Measurements from ENCODE around the gene OSBP2. TPM values are rescaled to one million over a fixed set of nuclear protein-coding genes. Genes with fewer than 3 reads are reported as not detected.

The OSBP2 gene
- total RNA-seq (2014; rRNA removed; shearing (Covaris generic); ENCODE audit: low replicate concordance): 2.4 and 9.3 TPM in 2 replicates

GRCh38 chr22:30694640-30695350, at the start of gene OSBP2:
TSS of gene OSBP2 (plus strand) at chr22:30694874. CDS start at chr22:30694910, 36 bp downstream.
- no peaks in the 10 kb centered on the region for H3K27me3 ChIP-seq
- DNase-seq: peak; percentile 27

DNA sequence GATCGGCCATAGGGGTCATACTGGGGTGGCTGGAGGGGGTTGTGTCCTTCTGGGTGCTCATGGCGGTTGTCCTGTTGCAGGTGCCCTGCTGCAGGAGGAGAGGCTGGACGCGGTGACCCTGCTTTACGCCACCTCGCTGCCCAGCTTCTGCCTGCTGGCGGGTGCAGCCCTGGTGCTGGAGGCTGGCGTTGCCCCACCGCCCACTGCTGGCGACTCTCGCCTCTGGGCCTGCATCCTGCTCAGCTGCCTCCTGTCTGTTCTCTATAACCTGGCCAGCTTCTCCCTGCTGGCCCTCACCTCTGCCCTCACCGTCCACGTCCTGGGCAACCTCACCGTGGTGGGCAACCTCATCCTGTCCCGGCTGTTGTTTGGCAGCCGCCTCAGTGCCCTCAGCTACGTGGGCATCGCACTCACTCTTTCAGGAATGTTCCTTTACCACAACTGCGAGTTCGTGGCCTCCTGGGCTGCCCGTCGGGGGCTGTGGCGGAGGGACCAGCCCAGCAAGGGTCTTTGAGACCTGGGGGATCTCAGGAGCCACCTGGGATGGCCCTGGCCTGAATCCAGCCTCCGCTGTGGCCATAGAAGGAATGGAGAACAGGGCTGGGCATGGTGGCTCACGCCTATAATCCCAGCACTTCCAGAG, 48.0 kb upstream of the OSBP2 start:
- no peak overlapping the region for H3K4me3 ChIP-seq
- H3K27me3 ChIP-seq: no peaks in the 10 kb centered on the region
- DNase-seq: no peak
- no peaks in the 10 kb centered on the region for H3K9me3 ChIP-seq
- H3K36me3 ChIP-seq: peaks cover 8% of the 10 kb centered on the region

More at GRCh38 chr22:30694640-30695350, at the start of gene OSBP2:
- Histone ChIP-seq H3K4me3 (peak within 1 kb of the TSS; percentile 69), H3K9me3 (no peaks in the 10 kb centered on the region), H3K36me3 (peaks cover 13% of the 10 kb centered on the region)

DNA sequence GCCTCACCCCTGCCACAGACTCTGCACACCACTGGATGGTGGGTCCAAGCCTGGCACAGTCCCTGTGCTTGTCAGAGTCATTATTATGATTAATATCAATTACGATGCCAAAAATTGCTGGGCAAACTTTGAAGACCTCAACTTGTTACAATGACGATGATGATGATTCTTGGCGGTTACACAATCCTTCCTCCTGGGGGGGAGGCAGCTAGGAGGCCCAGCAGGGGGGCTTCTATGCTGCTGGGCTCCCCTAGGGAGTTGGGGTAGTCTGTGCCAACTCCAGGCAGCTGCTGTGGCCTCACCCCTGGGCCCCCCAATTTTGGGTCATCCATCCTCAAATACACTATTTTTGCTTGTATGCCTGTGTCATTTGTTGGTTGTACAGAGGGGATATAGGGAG, 47.1 kb upstream of the OSBP2 start:
- H3K27me3 ChIP-seq: no peaks in the 10 kb centered on the region
- peak; percentile 71 for DNase-seq
- no peaks in the 10 kb centered on the region for H3K9me3 ChIP-seq
- peaks cover 8% of the 10 kb centered on the region for H3K36me3 ChIP-seq
- no peak overlapping the region for H3K4me3 ChIP-seq

GRCh38 chr22:30648825-30649224, 45.8 kb upstream of the OSBP2 start:
- Histone ChIP-seq H3K4me3 (no peak overlapping the region), H3K36me3 (peaks cover 8% of the 10 kb centered on the region), H3K9me3 (no peaks in the 10 kb centered on the region), H3K27me3 (no peaks in the 10 kb centered on the region)
- no peak for DNase-seq

- peaks cover 8% of the 10 kb centered on the region for H3K36me3 ChIP-seq
- no peaks in the 10 kb centered on the region for H3K27me3 ChIP-seq
- H3K9me3 ChIP-seq: no peaks in the 10 kb centered on the region
- no peak overlapping the region for H3K4me3 ChIP-seq
- DNase-seq: peak; percentile 85
These were observed 45.2 kb upstream of the OSBP2 start for GRCh38 chr22:30649430-30650007.

DNA sequence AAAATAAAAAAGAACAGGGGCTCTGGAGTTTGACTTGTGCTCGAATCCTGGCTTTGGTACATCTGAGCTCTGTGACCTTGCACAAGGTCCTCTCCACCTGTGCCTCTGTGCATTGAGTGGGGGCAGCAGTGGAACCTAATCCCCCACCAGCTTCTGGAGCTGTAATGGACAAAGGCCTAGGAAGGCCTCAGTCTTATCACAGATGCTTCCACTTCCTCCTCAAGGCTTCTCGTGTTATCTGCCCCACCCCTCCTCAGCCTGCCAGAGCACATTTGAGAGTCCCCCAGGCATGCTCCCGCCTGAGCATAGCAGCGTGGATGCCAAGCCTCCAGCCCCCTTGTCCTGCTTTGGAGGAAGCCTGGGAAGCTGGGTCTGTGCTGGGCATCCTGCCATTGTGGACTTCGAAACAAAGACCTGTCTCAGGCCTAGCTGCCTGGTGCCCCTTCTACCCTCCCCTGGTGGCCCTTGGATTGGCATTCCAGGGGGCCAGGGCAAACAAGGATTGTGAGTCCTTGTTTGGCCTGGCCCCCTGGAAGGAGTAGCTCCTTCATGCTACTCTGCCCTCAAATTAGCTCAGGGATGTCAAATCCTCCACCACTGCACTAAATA, 44.1 kb upstream of the OSBP2 start:
- Histone ChIP-seq H3K27me3 (no peaks in the 10 kb centered on the region), H3K9me3 (no peaks in the 10 kb centered on the region), H3K36me3 (peaks cover 8% of the 10 kb centered on the region), H3K4me3 (no peak overlapping the region)
- no peak for DNase-seq

DNA sequence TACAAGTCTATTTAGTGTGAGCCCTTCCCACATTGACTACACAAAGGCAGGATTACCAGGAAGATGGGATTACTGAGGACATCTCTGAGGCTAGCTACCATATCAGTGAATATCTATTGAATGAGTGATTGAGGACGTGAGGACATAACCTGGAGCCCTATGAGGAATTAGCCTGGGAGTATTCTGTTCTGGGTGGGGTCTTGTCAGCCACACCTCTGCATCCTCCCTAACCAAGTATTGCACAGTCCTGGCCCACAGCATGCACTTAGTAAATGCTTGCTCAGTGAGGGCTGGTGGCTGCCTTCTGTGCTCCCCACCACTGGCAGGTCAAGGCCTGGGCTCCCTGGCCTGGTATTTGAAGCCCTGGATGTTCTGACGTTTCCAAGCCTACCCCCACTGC, 41.8 kb upstream of the OSBP2 start:
- DNase-seq: no peak
- Histone ChIP-seq H3K9me3 (no peaks in the 10 kb centered on the region), H3K27me3 (no peaks in the 10 kb centered on the region), H3K4me3 (no peak overlapping the region), H3K36me3 (peaks cover 2% of the 10 kb centered on the region)

GRCh38 chr22:30654361-30654760, 40.3 kb upstream of the OSBP2 start:
- Histone ChIP-seq H3K9me3 (no peaks in the 10 kb centered on the region), H3K27me3 (no peaks in the 10 kb centered on the region), H3K36me3 (no peaks in the 10 kb centered on the region; the same call in 1 of the 2 replicates), H3K4me3 (no peak overlapping the region)
- no peak for DNase-seq

DNA sequence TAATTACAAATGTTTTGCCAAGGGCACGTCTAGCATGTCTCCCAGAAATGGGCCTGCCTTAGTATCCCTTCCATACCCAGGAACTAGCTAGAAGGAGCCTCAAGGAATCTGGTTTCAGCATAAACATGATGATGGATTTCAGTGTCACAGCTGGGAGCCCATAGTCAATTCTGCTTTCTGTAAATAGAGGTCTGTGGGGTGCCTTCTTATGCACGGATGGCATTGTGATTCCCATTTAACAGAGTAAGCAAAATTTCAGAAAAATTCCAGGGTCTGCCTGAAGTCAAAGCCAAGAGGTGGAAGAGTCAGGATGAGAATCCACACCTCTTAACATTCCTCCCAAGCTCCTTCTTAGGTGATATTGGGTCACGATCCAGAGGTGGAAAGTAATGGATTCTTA, 39.1 kb upstream of the OSBP2 start:
- H3K27me3 ChIP-seq: no peaks in the 10 kb centered on the region
- no peak for DNase-seq
- H3K9me3 ChIP-seq: no peaks in the 10 kb centered on the region
- no peaks in the 10 kb centered on the region; the same call in 1 of the 2 replicates for H3K36me3 ChIP-seq
- no peak overlapping the region for H3K4me3 ChIP-seq

DNA sequence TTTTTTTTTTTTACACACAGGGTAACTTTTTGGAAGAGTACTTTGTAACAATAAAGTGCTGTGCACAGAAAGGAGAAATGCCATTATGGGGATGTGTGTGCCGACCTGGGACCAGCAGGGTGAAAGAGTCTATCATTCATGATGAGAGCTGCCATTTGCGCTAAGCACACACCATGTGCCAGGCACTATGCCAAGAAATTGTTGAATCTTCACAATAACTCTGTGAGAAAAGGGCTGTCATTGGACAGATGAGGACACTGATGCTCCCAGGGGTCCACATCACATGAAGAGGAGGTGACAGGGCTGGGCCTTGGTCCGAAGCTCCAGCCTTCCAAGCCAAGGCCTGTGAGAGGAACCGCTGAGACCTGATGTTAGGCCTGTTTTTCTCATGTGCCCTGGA, 32.6 kb upstream of the OSBP2 start:
- Histone ChIP-seq H3K36me3 (peaks cover 8% of the 10 kb centered on the region), H3K4me3 (no peak overlapping the region), H3K9me3 (no peaks in the 10 kb centered on the region), H3K27me3 (no peaks in the 10 kb centered on the region)
- DNase-seq: no peak

DNA sequence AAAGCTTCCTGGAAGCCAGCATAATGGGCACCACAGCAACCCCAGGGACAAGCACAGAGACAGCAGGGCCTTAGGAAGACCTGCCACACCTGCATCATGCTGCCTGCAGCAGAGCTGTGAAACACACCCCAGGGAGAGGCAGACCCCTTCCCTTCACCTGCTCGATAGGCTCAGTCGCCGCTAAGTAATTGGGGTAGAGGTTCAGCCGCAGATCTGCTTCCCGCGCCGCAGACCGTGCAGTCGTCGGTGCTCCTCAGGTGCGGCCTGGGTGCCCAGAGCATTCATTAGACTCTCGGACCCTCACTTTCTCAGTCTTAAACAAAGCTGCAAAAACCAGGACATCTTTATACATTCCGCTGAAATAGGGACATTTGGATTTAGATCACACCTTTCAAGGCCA, 29.9 kb upstream of the OSBP2 start:
- no peaks in the 10 kb centered on the region for H3K27me3 ChIP-seq
- DNase-seq: no peak
- H3K36me3 ChIP-seq: peaks cover 8% of the 10 kb centered on the region

GRCh38 chr22:30665266-30665665, 29.4 kb upstream of the OSBP2 start:
- Histone ChIP-seq H3K9me3 (no peaks in the 10 kb centered on the region), H3K4me3 (no peak overlapping the region), H3K36me3 (peaks cover 8% of the 10 kb centered on the region), H3K27me3 (no peaks in the 10 kb centered on the region)
- no peak for DNase-seq

More for the DNA sequence above, 29.9 kb upstream of the OSBP2 start:
- Histone ChIP-seq H3K9me3 (no peaks in the 10 kb centered on the region), H3K4me3 (no peak overlapping the region)

DNA sequence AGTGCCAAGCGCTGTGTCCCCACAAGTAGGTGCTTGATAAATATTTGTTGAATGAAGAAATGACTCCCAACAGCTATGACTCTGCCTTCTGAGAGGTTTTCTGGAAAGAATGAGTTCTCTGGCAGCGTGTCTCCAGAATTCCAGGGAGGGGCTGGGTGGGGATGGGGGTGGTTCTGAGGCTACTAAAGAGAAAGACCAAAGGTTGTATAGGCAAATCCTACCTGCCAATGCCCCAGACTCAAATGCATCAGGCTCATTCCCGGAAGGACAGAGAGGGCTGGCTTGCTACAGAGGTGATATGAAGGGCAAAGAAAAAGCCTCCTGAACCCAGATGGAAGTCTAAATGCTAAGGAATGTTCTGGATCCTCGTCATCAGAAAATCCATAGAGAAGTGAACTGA, 28.9 kb upstream of the OSBP2 start:
- H3K4me3 ChIP-seq: no peak overlapping the region
- no peaks in the 10 kb centered on the region for H3K27me3 ChIP-seq
- no peaks in the 10 kb centered on the region for H3K9me3 ChIP-seq
- peaks cover 8% of the 10 kb centered on the region for H3K36me3 ChIP-seq
- DNase-seq: no peak

GRCh38 chr22:30667107-30667493, 27.6 kb upstream of the OSBP2 start:
- no peaks in the 10 kb centered on the region for H3K27me3 ChIP-seq
- no peaks in the 10 kb centered on the region for H3K9me3 ChIP-seq
- peak overlapping the region; percentile 74 for H3K4me3 ChIP-seq
- H3K36me3 ChIP-seq: peaks cover 6% of the 10 kb centered on the region
- no peak for DNase-seq

DNA sequence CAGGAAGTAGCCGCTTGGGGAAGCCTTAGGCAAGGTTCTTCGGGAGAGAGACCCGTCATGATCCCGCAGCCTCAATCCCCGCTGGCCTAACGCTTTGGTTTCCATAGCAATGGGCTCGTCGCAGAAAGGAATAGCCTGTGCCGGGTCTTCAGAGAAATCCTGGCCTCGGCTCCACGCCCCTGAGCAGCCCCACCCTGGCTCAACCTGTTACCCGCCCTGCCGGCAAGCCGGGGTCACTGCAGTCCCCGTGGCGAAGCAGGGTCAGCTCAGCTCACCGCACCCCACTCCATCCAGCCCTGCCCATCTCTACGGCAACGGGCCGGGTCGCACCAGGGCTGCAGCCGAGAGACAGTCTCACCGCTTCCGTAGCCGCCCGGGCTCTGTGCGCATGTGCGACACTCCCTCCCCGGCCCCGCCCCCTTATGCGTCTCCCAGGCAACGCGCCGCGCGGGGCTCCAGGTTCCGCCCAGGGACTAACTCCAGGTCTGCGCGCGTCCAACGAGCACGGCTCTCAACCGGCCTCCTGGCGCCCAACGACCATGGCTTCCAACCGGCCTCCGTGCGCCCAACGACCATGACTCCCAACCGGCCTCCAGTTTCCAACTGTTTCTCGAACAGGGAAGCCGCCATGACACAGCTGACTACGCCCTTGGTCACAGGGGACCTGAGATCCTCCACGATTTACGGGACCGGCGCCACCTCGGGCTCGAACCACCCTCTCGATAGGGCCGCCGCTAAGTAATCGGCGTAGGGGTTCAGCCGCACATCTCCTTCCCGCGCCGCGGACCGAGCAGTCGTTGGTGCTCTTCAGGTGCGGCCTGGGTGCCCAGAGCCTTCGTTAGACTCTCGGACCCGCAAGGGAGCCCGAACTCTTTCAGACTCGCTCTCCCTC, 26.9 kb upstream of the OSBP2 start, which contains the start of gene DUSP18:
Gene DUSP18 (minus strand): TSS at position 382 of the 892 bp plus-strand sequence. CDS start 3,872 bp downstream, outside the sequence.
- Histone ChIP-seq H3K27me3 (no peaks in the 10 kb centered on the region), H3K9me3 (no peaks in the 10 kb centered on the region), H3K4me3 (peak within 1 kb of the TSS; percentile 74), H3K36me3 (peaks cover 6% of the 10 kb centered on the region)
- DNase-seq: peak; percentile 89

DNA sequence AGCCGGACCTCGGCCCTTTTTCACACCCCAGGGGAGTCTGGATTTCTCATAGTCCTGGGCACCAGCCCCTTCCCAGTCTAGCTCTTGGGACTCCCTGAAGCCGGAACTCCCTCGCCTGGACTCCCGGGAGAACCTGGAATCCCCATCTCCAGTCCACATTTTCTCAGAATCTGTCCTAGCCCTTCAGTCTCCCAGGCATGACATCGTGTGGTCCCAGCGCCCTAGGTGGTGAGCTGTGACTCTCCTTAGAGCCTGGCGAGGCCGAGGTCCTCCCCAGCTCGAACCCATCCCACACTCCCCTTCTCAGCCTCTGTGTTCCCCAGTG, 26.3 kb upstream of the OSBP2 start:
- Histone ChIP-seq H3K4me3 (peak overlapping the region; percentile 74), H3K9me3 (no peaks in the 10 kb centered on the region), H3K27me3 (no peaks in the 10 kb centered on the region), H3K36me3 (peaks cover 4% of the 10 kb centered on the region)
- DNase-seq: no peak

Data from MG63 (cell line).